ENCODE measurements around the gene ZNF182.
"Not testable (repeated sequence)": the region's sequence is repeated elsewhere in the genome, so short reads cannot be mapped to it uniquely, and the experiment has no call there.

ZNF182 gene

DNA sequence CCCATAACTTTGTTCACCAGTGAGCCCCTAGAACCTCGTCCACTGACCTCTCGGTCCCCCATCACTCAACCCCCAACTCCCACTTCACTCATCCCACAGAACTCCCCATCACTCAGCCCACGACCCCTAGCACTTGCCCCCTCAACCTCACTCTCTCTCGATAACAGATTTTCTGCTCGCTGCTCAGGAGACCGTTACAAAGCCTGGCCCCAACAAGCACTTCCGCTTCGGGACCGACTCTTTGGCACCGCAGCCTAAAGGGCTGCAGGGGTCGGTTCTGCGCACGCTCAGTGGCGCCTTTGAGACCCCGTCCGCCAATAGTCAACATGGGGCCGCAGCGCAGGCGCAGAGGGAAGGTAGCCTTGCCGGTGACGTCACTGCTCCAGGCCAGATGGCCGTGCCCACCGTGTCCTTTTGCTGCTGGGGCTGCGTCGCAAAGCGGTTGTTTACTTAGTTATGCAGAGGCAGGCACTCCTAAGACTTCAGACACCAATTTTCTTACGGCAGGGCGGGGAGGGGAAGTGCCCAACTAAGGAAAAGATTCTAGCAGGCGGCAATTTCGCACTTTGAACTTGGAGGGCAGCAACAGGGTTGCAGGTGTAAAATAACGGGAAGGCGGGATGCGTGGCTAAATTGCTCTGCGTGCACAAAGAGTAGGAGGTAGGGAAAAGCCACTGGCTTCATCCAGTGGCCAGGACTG, at the start of gene ZNF182:
ZNF182 (minus strand) TSS at position 232 of the 700 bp plus-strand sequence. CDS start 1,380 bp downstream, outside the sequence.
- peak; percentile 80 to 95 for DNase-seq

DNA sequence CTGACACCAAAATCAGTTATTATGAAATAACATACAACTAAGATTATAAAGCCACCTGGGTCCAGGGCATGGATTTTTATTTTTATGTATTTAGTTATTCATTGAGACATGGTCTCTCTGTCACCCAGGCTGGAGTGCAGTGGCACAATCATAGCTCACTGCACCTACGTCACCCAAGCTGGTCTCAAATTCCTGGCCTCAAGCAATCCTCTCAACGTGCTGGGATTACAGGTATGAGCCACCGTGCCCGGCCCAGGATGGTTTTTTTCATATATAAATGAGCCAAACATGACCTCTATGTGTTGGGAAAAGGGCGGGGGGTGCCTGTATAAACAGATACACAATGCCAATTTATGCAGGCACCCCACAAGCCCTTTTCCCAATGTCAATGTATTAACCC, 43.1 kb upstream of the ZNF182 start:
- no peak for DNase-seq

DNA sequence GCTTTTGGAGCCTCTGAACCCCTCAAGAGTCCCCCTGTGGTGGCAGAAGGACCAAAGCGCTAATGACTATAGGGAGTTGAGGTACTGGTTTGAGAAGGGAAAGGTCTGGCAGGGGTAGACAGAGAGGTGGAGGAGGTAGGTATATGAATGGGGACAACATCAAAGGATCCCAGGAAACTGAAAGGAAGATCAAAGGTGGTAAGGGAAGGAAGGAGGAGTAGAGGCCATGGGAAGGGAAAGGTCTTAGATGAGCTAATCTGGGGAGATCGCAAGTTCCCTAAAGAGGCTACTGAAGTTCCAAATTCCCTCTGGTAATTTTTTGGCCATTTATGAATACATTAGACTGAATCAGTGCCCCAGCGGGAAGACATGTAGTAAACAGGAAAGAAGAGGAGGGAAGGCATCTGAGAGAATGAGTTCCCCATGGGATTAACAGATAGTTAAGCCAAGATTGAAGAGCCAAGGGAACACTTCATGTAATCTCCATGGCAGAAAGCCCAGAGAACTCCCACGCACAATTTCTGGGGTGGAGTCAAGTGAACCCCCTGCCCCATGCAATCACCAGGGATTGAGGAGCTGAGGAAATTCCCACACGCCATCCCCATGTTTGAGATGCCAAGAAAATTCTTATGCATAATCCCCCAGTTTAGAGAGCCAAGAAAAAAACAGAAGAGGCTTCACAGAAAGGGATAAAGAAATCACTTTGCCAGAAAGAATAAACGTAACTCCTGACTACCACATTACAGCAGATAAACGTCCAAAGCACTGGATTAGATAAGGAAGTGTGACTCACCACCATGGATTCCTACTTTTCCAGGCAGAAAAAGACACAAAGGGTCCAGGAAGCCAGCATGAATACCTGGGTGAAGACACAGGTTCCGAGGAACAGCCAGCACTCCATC, 41.9 kb upstream of the ZNF182 start:
- no peak for DNase-seq

DNA sequence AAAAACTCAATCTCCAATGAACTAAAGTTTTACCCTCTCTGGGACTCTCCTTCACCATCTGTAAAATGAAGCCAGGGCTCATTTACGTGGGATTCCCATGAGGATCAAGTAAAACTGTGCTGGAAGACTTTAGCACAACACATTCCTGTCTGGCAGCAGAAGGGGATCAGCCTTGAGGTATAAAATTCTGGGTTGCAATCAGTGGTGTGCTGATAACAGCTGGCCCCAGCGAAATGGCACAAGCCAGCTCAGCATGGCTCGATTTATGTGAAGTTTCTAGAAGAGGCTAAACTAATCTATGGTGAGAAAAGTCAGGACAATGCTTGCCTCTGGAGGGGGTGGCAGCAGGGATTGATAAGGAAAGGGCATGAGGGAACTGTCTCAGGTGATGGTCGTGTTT, 39.3 kb upstream of the ZNF182 start:
- no peak for DNase-seq

DNA sequence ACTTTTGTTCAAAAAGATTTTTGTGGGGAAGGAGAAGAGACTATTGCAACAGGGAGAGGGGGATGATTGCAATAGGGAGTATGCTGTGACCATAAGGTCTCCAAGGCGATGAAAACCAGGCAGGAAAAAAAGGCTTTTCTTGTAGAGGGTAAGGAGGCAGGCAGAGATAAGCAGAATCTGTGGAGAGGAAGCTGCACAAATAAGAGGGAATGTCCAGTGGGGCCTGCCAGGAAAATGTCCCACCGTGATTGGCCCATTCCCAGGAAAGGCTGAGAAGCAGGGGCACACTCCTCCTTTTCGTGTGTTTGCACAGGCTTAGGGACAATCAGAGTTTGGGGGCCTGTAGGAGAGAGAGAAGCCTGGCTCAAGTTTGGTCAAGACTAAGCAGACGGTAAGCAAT, 32.1 kb upstream of the ZNF182 start:
- no peak for DNase-seq

DNA sequence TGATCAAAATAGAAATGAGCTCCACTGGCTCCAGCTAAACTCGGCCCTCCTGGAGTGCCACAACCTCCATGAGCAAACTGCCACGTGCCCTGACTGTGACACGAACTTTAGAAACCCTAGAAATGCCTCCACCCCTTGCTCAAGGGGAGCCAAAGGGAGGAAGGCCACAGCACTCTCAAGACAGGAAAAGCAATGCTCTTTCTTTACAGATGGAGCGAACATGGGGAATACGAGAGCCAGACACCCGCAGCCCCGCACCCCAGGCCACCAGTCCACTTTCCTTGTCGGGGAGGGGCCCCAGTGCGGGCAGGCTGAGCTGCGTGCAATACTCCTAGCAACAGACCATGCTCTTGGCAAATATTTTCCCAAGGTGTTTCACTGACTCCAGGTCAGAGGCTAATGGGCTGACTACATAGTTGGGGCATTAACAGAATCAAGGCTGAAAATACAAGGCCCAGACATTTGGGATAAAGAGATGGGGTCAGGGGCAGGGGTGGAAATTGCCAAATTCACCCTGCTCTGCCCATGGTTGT, 26.9 kb upstream of the ZNF182 start:
- DNase-seq: not testable (repeated sequence)

DNA sequence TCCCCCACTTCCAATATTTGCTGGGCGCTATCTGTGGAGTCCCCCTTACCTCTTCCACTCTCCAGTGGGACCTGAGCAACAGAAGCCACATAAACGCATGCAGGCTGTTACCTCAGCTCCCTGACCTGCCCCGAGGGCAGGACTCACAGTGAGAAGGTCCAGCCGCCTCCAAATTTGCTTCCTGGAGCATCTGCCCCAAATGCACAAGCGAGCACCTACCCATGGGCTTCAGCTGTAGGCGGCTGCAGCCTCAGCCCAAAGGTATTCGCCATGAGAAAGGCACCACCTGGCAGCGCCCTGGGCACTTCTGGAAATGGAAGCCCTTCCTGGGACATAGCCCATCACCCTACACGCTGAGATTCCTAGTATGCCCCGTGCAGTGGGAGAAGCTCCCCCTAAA, 26.4 kb upstream of the ZNF182 start:
- DNase-seq: no peak

DNA sequence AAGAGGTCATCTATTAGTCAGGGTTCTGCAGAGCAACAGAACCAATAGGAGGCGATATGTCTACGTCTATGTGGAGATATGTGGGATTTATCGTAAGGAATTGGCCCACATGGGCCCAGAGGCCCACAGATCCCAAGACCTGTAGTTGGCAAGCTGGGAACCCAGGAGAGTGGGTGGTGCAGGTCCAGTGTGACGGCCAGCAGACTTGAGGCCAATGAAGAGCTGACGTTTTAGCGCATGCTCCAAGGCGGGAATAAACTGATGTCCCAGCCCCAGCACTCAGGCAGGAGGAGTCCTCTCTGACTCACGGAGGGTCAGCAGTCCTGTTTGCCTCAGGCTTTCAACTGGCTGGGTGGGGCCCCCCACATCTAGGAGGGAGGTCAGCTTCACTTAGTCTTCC, 24.3 kb upstream of the ZNF182 start:
- no peak for DNase-seq

DNA sequence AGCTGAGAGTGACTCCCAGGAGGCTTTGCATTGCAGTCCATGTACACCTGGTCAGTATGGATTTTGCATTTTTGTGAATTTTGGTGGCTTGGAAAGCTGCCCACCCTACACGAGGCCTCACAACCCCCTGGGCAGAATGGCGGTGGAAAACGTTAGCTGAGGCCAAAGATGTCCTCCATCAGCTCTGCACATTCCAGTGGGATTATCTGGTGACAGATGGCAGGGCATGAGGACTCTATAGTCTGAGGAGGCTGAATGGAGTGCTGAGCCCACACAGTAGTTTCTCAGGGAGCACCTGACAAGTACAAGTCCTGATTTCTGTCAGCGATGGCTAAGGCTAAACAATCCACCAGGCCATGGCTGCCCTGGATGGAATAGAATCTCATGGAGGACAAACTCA, 23.8 kb upstream of the ZNF182 start:
- DNase-seq: not testable (repeated sequence)

DNA sequence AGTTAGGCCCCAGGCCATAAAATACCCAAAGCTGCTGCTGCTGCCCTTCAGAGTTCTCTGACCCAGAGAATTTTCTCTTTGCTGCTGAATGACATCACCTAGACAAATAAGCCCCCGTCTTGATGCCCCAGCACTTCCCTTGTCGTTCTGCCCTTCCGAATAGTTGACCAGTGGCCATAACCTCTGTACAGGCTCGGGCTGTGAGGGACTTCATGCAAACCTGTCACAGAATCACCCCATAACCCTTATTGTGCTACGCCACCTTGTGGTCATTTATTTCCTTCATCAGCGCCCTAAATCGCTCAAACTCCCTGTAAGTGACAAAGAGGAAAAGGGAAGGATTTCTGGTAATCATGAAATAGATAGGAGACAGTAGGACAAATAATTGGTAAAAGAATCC, 21.8 kb upstream of the ZNF182 start:
- peak; percentile 19 to 69 for DNase-seq

DNA sequence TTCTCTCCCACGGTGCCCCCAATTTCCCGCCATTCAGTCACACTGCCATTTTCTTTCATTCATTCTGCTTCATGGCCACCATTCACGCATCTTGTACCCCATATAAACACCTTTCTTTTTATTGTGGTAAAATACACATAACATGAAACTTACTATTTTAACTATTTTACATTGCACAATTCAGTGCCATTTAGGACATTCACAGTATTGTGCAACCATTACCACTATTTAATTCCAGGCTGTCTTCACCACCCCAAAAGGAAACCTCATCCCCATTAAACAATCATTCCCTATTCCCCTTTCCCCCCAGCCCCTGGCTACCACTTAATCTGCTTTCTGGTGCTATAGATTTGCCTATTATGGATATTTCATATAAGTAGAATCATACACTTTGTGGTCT, 18.9 kb upstream of the ZNF182 start:
- DNase-seq: no peak

DNA sequence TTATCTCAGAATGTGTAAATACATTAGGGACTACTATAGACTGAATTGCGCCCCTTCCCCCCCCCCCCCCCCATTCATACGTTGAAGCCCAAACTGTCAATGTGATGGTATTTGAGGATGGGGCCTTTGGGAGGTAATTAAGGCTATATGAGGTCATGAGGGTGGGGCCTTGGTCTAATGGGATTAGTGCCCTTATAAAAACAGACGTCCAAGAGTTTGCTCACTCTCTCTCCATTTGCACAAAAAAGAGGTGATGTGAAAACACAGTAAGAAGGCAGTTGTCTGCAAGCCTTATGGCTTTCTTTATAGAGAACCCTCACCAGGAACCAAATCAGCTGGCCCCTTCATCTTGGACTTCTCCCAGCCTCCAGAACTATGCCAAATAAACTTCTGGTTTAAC, 18.3 kb upstream of the ZNF182 start:
- no peak for DNase-seq

DNA sequence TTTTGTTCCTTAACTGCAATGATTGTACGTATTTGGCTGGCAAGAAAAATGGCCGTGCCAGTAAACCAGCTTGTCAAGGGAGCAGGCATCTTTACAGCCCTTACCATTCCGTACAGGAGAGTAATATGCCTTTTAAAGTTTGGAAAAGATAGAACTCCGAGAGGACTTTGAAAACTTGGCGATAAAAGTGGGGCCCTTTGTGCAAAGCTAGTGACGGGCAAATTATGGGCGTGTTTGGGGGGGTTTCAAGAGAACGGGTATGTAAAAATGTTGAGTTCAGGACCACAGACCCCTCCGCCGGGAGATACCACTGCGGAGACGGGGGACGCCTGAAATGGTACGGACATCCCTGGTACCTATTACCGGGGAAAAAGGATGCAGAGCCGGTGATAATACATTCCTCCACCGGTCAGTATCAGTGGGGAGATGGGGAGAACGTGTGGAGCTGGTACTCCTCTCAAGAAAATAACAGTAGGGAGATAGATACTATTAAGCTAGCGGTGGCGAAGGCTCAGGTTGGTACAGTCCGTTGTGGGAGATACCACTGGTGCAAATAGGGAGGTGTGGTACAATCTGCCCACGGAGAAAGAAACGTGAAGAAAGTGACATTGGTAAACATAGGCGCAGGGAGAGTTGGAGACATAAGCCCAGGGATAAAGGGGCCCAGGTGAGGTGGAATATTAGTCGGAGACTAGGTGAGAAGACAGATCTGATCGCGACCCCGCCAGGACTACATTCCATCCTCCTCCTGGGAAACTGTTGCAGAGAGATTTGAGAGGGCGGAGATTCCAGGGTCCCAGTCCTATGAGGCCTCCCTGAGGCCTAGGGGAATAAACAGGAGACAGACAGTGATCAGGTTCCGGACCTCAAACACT, 17.5 kb upstream of the ZNF182 start:
- peak; percentile 74 to 85 for DNase-seq

DNA sequence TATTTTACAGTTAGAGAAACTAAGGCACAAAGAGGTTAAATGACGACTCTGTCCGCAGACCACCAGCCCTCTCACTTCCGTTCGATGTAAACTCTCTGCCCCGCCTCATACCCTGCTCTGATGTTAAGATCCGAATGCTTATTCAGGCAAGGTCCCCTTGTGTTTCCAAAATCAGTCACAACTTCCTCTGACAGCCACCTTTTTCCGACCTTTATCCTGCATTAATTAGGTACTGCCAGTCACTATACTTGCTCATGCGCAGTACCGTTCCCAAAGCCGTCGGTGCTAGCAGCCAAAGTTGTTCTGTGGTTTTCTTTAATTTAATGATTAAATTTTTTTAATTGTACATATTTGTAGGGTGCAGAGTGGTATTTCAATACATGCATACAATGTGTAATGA, 16.7 kb upstream of the ZNF182 start:
- DNase-seq: not testable (repeated sequence)

DNA sequence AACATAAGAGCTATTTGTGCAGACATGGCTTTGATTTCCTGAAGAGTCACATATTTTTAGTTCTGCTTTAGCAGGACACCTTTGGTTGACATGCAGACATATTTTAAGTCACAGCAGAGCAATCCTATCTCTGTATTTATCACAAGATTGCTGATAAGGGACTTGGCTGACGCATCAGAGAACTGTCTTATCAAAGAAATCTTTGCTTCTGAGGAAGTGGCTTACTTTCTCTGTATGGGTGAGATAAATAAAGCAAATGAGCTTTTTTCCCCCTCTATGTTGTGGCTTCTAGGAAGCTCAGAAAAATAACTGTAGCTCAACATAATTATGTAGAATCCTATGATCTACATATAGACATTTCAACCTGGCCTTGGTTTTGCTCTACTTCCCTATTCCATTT, 16.1 kb upstream of the ZNF182 start:
- not testable (repeated sequence) for DNase-seq

DNA sequence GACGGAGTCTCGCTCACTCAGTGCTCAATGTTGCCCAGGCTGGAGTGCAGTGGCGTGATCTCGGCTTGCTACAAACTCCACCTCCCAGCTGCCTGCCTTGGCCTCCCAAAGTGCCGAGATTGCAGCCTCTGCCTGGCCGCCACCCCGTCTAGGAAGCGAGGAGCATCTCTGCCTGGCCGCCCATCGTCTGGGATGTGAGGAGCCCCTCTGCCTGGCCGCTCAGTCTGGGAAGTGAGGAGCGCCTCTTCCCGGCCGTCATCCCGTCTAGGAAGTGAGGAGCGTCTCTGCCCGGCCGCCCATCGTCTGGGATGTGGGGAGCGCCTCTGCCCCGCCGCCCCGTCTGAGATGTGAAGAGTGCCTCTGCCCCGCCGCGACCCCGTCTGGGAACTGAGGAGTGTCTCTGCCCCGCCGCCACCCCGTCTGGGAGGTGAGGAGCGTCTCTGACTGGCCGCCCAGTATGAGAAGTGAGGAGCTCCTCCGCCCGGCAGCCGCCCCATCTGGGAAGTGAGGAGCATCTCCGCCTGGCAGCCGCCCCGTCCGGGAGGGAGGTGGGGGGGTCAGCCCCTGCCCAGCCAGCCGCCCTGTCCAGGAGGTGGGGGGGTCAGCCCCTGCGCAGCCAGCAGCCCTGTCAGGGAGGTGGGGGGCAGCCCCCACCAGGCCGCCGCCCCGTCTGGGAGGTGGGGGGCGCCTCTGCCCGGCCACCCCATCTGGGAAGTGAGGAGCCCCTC, 13.0 kb upstream of the ZNF182 start:
- not testable (repeated sequence) for DNase-seq

DNA sequence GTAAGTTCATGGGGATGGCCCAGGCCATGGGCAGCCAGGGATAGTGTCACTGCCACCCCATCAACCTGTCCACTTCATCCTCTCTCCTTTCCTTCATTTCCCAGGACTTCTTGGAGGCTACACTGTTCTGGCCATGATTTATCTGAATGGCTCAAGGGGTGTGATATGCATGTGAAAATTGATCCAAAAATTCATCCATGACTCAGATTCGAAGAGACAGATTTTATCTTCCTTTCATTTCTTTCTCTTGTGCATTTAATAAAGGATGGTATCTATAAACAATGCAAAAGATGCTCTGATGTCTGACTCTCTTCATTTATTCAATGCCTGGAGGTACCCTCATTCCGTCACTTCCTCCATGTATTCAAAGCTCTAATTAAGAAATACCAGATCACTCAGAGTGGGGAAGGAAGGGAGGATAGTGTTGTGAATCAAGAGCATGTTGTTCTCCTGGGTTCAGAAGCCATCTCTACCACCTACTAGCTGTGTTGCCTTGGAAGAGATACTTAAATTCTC, 5.7 kb upstream of the ZNF182 start:
- not testable (repeated sequence) for DNase-seq

DNA sequence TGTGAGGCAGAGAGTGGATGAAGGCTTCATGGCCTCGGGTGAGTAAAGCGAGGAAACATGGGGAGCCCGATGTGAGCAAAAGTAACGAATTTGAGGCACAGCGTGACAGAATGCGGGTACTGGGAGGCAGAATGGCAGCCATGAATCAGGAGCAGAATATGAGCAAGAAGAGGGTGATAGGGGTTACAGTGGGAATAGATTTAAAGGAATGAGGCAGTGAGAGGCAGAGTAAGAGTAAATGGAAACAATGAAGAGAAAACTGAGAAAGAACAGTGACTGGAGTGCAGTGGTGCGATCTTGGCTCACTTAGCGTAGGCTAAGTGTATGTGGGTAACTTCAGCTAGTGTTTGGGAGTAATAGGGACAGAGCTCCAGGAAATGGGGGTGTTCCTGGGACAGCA, 2.9 kb upstream of the ZNF182 start, which contains the start of gene SPACA5:
SPACA5 (plus strand) TSS at position 301 of the 400 bp plus-strand sequence. CDS start 815 bp downstream, outside the sequence.
- not testable (repeated sequence) for DNase-seq

DNA sequence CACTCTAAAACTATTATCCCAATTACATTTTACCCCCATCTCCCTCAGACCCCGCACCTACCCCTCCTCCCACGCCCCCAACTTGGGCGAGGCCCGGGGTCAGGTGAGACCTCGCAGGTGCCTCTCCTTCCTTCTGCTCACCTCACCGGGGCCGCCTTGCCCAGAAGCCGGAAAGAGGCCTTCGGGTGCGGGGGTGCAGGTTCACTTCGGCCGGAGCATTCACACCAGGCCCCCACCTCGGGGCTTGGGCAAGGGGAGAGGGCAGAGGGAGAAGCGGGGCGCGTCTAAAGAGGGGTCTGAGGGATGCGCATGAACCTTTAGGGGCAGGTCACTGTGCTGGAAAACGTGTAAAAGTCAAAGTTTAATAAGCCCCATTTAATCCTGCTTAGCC, 427 bp downstream of the ZNF182 start:
- no peak for DNase-seq

DNA sequence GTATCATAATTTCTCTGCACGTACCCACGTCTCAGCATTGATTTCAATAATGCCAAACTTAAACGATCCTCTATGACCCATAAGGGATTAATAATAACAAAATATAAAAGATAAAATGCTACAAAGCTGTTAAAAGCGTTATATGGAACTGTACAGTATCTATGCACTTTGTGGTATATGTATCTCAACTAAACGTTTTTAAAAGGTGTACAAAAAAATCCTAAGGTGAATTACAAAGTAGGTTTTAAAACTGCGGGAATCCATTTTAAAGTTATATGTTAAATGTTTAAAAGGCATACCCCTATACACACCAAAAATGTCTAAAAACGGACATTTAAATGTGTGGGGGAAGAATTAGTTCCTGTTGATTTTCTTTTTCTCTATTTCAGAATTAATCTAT, 860 bp downstream of the ZNF182 start:
- no peak for DNase-seq

DNA sequence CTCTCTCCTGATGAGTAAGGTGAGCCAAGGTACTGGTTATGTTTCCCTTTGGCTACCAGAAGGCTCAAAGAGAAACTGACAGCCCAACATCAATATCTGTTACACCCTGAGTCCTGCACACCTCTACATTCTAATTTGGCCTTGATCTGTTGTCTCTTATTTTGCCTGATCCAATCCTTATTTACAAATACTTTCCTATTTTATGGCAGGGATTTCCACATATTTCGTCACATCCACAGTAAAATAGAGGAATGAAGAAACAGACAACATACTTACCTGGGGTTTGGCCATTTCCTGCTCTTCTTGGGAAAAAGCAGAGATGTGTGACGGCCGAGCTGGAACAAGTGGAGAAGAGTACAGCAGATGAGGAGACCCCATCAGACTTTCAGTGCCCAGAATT, 1.5 kb downstream of the ZNF182 start:
- DNase-seq: no peak

DNA sequence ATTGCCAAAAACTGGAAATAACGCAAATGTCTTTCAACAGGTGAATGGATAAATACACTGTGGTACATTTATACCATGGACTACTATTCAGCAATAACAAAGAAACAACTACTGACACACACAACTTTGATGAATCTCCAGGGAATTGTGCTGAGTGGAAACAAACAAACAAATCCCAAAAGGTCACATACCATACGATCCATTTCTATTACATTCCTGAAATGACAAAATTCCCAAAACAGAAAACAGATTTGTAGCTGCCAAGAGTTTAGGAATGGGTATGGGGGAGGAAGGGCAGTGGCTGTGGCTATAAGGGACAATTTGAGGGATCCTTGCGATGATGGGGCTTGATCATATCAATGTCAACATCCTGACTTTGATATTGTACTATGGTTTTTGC, 2.5 kb downstream of the ZNF182 start:
- no peak for DNase-seq
